GM12892 (cell line): ENCODE results near the gene C10orf90.

Experiments used
- POLR2A ChIP-seq: IDR thresholded peaks from 2 replicates; pipeline ENCODE4 v1.6.1; 2011; ENCODE audit warnings: low read depth, low read length, control low read depth
- POLR2AphosphoS5 ChIP-seq: IDR thresholded peaks from 2 replicates; pipeline ENCODE4 v1.6.1; 2011; ENCODE audit warnings: low read depth, low read length, control low read depth

- TF ChIP-seq POLR2A, result no peak
- no peak for TF ChIP-seq POLR2AphosphoS5
Observed at GRCh38 chr10:126511917-126512479, 158.5 kb downstream of the C10orf90 start.
